ENCODE measurements around the gene PCGF3.

PCGF3 gene

GRCh38 chr4:705278-706082 is at the start of gene PCGF3:
Gene PCGF3, plus strand, starts transcription at chr4:705832. Its CDS starts 27,849 bp downstream, at chr4:733681.
- TF ChIP-seq CTCF (IDR thresholded peaks at IDR 0.05; ENCODE audit: low read depth, low read length) = no peak

GRCh38 chr4:656436-657337 is 48.9 kb upstream of the PCGF3 start:
- DNase-seq (ENCODE audit: extremely low read depth, low read depth) = no peak
- no peak for TF ChIP-seq CTCF (IDR thresholded peaks at IDR 0.05; ENCODE audit: low read depth, low read length)

More at GRCh38 chr4:705278-706082, at the start of gene PCGF3:
- peak; percentile 89 for DNase-seq (ENCODE audit: extremely low read depth, low read depth)

GRCh38 chr4:657338-657833 is 48.2 kb upstream of the PCGF3 start:
- TF ChIP-seq CTCF (IDR thresholded peaks at IDR 0.05; ENCODE audit: low read depth, low read length) = no peak
- DNase-seq (ENCODE audit: extremely low read depth, low read depth) = no peak

- no peak for TF ChIP-seq CTCF (IDR thresholded peaks at IDR 0.05; ENCODE audit: low read depth, low read length)
- no peak for DNase-seq (ENCODE audit: extremely low read depth, low read depth)
Observed at GRCh38 chr4:657834-658667, 47.6 kb upstream of the PCGF3 start.

GRCh38 chr4:658681-659667 is 46.7 kb upstream of the PCGF3 start:
- no peak for DNase-seq (ENCODE audit: extremely low read depth, low read depth)

More at GRCh38 chr4:658681-659667, 46.7 kb upstream of the PCGF3 start:
- TF ChIP-seq CTCF (IDR thresholded peaks at IDR 0.05; ENCODE audit: low read depth, low read length) = no peak

Measured in AG09319 (cell line).